Measurements from ENCODE around the gene FAM107A.

Gene FAM107A

GRCh38 chr3:58524326-58524888 lies 52.8 kb downstream of the FAM107A start:
- Histone ChIP-seq H3K4me3 (ENCODE audit: low read depth, low read length) (no peak overlapping the region), H3K27me3 (replicated peaks) (no peaks in the 10 kb centered on the region), H3K36me3 (replicated peaks) (no peaks in the 10 kb centered on the region), H3K27ac (no peak overlapping the region)
- in situ Hi-C loops (cut with HindIII; ENCODE audit: low pct_ligation_motif_present, low sequenced_read_pairs) = no loop called here
- TF ChIP-seq CTCF (IDR thresholded peaks at IDR 0.05; ENCODE audit: low read depth, low read length, missing control alignments) = no peak
- DNase-seq = no peak

- Histone ChIP-seq H3K36me3 (replicated peaks) (no peaks in the 10 kb centered on the region), H3K27ac (no peak overlapping the region), H3K27me3 (replicated peaks) (no peaks in the 10 kb centered on the region), H3K4me3 (ENCODE audit: low read depth, low read length) (no peak overlapping the region)
- TF ChIP-seq CTCF (IDR thresholded peaks at IDR 0.05; ENCODE audit: low read depth, low read length, missing control alignments) = no peak
- in situ Hi-C loops (cut with HindIII; ENCODE audit: low pct_ligation_motif_present, low sequenced_read_pairs) = no loop called here
- no peak for DNase-seq
These were observed 54.3 kb downstream of the FAM107A start for GRCh38 chr3:58522759-58523425.

GRCh38 chr3:58521917-58522631 lies 55.1 kb downstream of the FAM107A start:
- Histone ChIP-seq H3K4me3 (ENCODE audit: low read depth, low read length) (no peak overlapping the region), H3K27ac (no peak overlapping the region), H3K36me3 (replicated peaks) (no peaks in the 10 kb centered on the region), H3K27me3 (replicated peaks) (no peaks in the 10 kb centered on the region)
- no peak for TF ChIP-seq CTCF (IDR thresholded peaks at IDR 0.05; ENCODE audit: low read depth, low read length, missing control alignments)
- in situ Hi-C loops (cut with HindIII; ENCODE audit: low pct_ligation_motif_present, low sequenced_read_pairs) = no loop called here
- no peak for DNase-seq

- Histone ChIP-seq H3K4me3 (ENCODE audit: low read depth, low read length) (no peak overlapping the region), H3K27me3 (replicated peaks) (no peaks in the 10 kb centered on the region), H3K36me3 (replicated peaks) (no peaks in the 10 kb centered on the region), H3K27ac (no peak overlapping the region)
- TF ChIP-seq CTCF (IDR thresholded peaks at IDR 0.05; ENCODE audit: low read depth, low read length, missing control alignments) = no peak
- DNase-seq = no peak
- in situ Hi-C loops (cut with HindIII; ENCODE audit: low pct_ligation_motif_present, low sequenced_read_pairs) = no loop called here
These were observed 55.9 kb downstream of the FAM107A start for GRCh38 chr3:58521336-58521670.

- H3K4me3 ChIP-seq (ENCODE audit: low read depth, low read length) = no peak overlapping the region
- no peak overlapping the region for H3K27ac ChIP-seq
- no peaks in the 10 kb centered on the region for H3K27me3 ChIP-seq (replicated peaks)
- no peak for DNase-seq
- H3K36me3 ChIP-seq (replicated peaks) = no peaks in the 10 kb centered on the region
- in situ Hi-C loops (cut with HindIII; ENCODE audit: low pct_ligation_motif_present, low sequenced_read_pairs) = no loop called here
- no peak for TF ChIP-seq CTCF (IDR thresholded peaks at IDR 0.05; ENCODE audit: low read depth, low read length, missing control alignments)
These were observed 56.5 kb downstream of the FAM107A start for GRCh38 chr3:58520403-58521335.
